ENCODE results near the gene FAM193A. TPM values are rescaled to one million over a fixed set of nuclear protein-coding genes. Genes with fewer than 3 reads are reported as not detected.
A peak's percentile ranks its signal among the peaks of the same experiment; 100 is the strongest.
"Not testable (repeated sequence)": the region's sequence is repeated elsewhere in the genome, so short reads cannot be mapped to it uniquely, and the experiment has no call there.

The FAM193A gene
- total and polyA plus RNA-seq, 9 donors, result 12.9 to 24.2 (median 19.7) TPM

- Histone ChIP-seq H3K4me1 (ENCODE audit: control insufficient read depth, insufficient read depth, low read length) (peaks cover 12% of the 10 kb centered on the region), H3K36me3 (ENCODE audit: control insufficient read depth, insufficient read depth, low read length) (no peaks in the 10 kb centered on the region), H3K27ac (ENCODE audit: low read length) (peak overlapping the region; percentile 20), H3K4me3 (ENCODE audit: low read length) (peak overlapping the region; percentile 48), H3K9me3 (replicated peaks; ENCODE audit: control insufficient read depth, low read depth, low read length) (no peaks in the 10 kb centered on the region), H3K27me3 (ENCODE audit: control insufficient read depth, insufficient read depth, low read length) (no peaks in the 10 kb centered on the region)
- peak; percentile 55 for DNase-seq
- 43% methylated on average over 23 of the region's 23 CpGs for WGBS (ENCODE audit: insufficient coverage)
Measured at GRCh38 chr4:2763511-2763967, 227.1 kb downstream of the FAM193A start.

- no peak overlapping the region for H3K4me3 ChIP-seq (ENCODE audit: low read length)
- H3K27ac ChIP-seq (ENCODE audit: low read length), result no peak overlapping the region
- H3K36me3 ChIP-seq (ENCODE audit: control insufficient read depth, insufficient read depth, low read length), result no peaks in the 10 kb centered on the region
- 85% methylated on average over 11 of the region's 12 CpGs for WGBS (ENCODE audit: insufficient coverage)
- DNase-seq, result no peak
- no peaks in the 10 kb centered on the region for H3K27me3 ChIP-seq (ENCODE audit: control insufficient read depth, insufficient read depth, low read length)
- peaks cover 18% of the 10 kb centered on the region for H3K4me1 ChIP-seq (ENCODE audit: control insufficient read depth, insufficient read depth, low read length)
- no peaks in the 10 kb centered on the region for H3K9me3 ChIP-seq (replicated peaks; ENCODE audit: control insufficient read depth, low read depth, low read length)
Measured at GRCh38 chr4:2765832-2766526, 229.5 kb downstream of the FAM193A start.

GRCh38 chr4:2767046-2767704, 230.7 kb downstream of the FAM193A start:
- DNase-seq, result no peak
- no peak overlapping the region for H3K27ac ChIP-seq (ENCODE audit: low read length)

GRCh38 chr4:2767705-2768074, 231.2 kb downstream of the FAM193A start:
- DNase-seq, result no peak
- Histone ChIP-seq H3K27ac (ENCODE audit: low read length) (no peak overlapping the region), H3K9me3 (replicated peaks; ENCODE audit: control insufficient read depth, low read depth, low read length) (no peaks in the 10 kb centered on the region), H3K4me1 (ENCODE audit: control insufficient read depth, insufficient read depth, low read length) (peaks cover 18% of the 10 kb centered on the region), H3K27me3 (ENCODE audit: control insufficient read depth, insufficient read depth, low read length) (no peaks in the 10 kb centered on the region), H3K36me3 (ENCODE audit: control insufficient read depth, insufficient read depth, low read length) (no peaks in the 10 kb centered on the region), H3K4me3 (ENCODE audit: low read length) (no peak overlapping the region)
- WGBS (ENCODE audit: insufficient coverage), result 28% methylated on average over 3 of the region's 11 CpGs

More at GRCh38 chr4:2767046-2767704, 230.7 kb downstream of the FAM193A start:
- H3K9me3 ChIP-seq (replicated peaks; ENCODE audit: control insufficient read depth, low read depth, low read length), result no peaks in the 10 kb centered on the region
- H3K4me3 ChIP-seq (ENCODE audit: low read length), result no peak overlapping the region
- peaks cover 18% of the 10 kb centered on the region for H3K4me1 ChIP-seq (ENCODE audit: control insufficient read depth, insufficient read depth, low read length)
- H3K36me3 ChIP-seq (ENCODE audit: control insufficient read depth, insufficient read depth, low read length), result no peaks in the 10 kb centered on the region
- WGBS (ENCODE audit: insufficient coverage), result 92% methylated on average over 4 of the region's 5 CpGs
- no peaks in the 10 kb centered on the region for H3K27me3 ChIP-seq (ENCODE audit: control insufficient read depth, insufficient read depth, low read length)

- Histone ChIP-seq H3K4me3 (ENCODE audit: low read length) (no peak overlapping the region), H3K27me3 (ENCODE audit: control insufficient read depth, insufficient read depth, low read length) (no peaks in the 10 kb centered on the region), H3K9me3 (replicated peaks; ENCODE audit: control insufficient read depth, low read depth, low read length) (no peaks in the 10 kb centered on the region), H3K36me3 (ENCODE audit: control insufficient read depth, insufficient read depth, low read length) (no peaks in the 10 kb centered on the region), H3K27ac (ENCODE audit: low read length) (no peak overlapping the region), H3K4me1 (ENCODE audit: control insufficient read depth, insufficient read depth, low read length) (peaks cover 18% of the 10 kb centered on the region)
- 79% methylated on average over 4 of the region's 9 CpGs for WGBS (ENCODE audit: insufficient coverage)
- DNase-seq, result no peak
Measured at GRCh38 chr4:2768124-2768523, 231.7 kb downstream of the FAM193A start.

- Histone ChIP-seq H3K9me3 (replicated peaks; ENCODE audit: control insufficient read depth, low read depth, low read length) (no peaks in the 10 kb centered on the region), H3K36me3 (ENCODE audit: control insufficient read depth, insufficient read depth, low read length) (no peaks in the 10 kb centered on the region), H3K4me3 (ENCODE audit: low read length) (no peak overlapping the region), H3K27me3 (ENCODE audit: control insufficient read depth, insufficient read depth, low read length) (no peaks in the 10 kb centered on the region), H3K4me1 (ENCODE audit: control insufficient read depth, insufficient read depth, low read length) (peaks cover 13% of the 10 kb centered on the region), H3K27ac (ENCODE audit: low read length) (no peak overlapping the region)
- 19% methylated on average over 5 of the region's 15 CpGs for WGBS (ENCODE audit: insufficient coverage)
- DNase-seq, result no peak
Measured at GRCh38 chr4:2768921-2769336, 232.5 kb downstream of the FAM193A start.

GRCh38 chr4:2771264-2771663, 234.8 kb downstream of the FAM193A start:
- H3K4me3 ChIP-seq (ENCODE audit: low read length), result no peak overlapping the region
- no peaks in the 10 kb centered on the region for H3K27me3 ChIP-seq (ENCODE audit: control insufficient read depth, insufficient read depth, low read length)
- H3K36me3 ChIP-seq (ENCODE audit: control insufficient read depth, insufficient read depth, low read length), result no peaks in the 10 kb centered on the region
- H3K27ac ChIP-seq (ENCODE audit: low read length), result no peak overlapping the region
- 70% methylated on average over 3 of the region's 3 CpGs for WGBS (ENCODE audit: insufficient coverage)
- DNase-seq, result no peak
- H3K4me1 ChIP-seq (ENCODE audit: control insufficient read depth, insufficient read depth, low read length), result peaks cover 13% of the 10 kb centered on the region
- no peaks in the 10 kb centered on the region for H3K9me3 ChIP-seq (replicated peaks; ENCODE audit: control insufficient read depth, low read depth, low read length)

GRCh38 chr4:2780643-2781042, 244.2 kb downstream of the FAM193A start:
- not testable (repeated sequence) for H3K4me3 ChIP-seq (ENCODE audit: low read length); H3K4me1 ChIP-seq (ENCODE audit: control insufficient read depth, insufficient read depth, low read length); DNase-seq; H3K36me3 ChIP-seq (ENCODE audit: control insufficient read depth, insufficient read depth, low read length); H3K27ac ChIP-seq (ENCODE audit: low read length); H3K9me3 ChIP-seq (replicated peaks; ENCODE audit: control insufficient read depth, low read depth, low read length); H3K27me3 ChIP-seq (ENCODE audit: control insufficient read depth, insufficient read depth, low read length)
- no CpG with 5 or more reads among the region's 5 CpGs for WGBS (ENCODE audit: insufficient coverage)

- no peak for DNase-seq
- peaks cover 9% of the 10 kb centered on the region for H3K4me1 ChIP-seq (ENCODE audit: control insufficient read depth, insufficient read depth, low read length)
- no peak overlapping the region for H3K4me3 ChIP-seq (ENCODE audit: low read length)
- no peaks in the 10 kb centered on the region for H3K27me3 ChIP-seq (ENCODE audit: control insufficient read depth, insufficient read depth, low read length)
- no peaks in the 10 kb centered on the region for H3K9me3 ChIP-seq (replicated peaks; ENCODE audit: control insufficient read depth, low read depth, low read length)
- no peak overlapping the region for H3K27ac ChIP-seq (ENCODE audit: low read length)
- 96% methylated on average over 4 of the region's 10 CpGs for WGBS (ENCODE audit: insufficient coverage)
- no peaks in the 10 kb centered on the region for H3K36me3 ChIP-seq (ENCODE audit: control insufficient read depth, insufficient read depth, low read length)
Measured at GRCh38 chr4:2781911-2782310, 245.5 kb downstream of the FAM193A start.

Measured in muscle of leg (tissue), 11 donors.